HEK293 (cell line): ENCODE measurements around the gene IER2.

Experiments
- CTCF ChIA-PET: fragments of 350-600 bp; formaldehyde crosslinking; extraction: SDS; loops from one replicate; lab custom pipeline; 2021; ENCODE audit warnings: antibody characterized with exemption; lab: Yijun Ruan, JAX
- POLR2A ChIA-PET: fragments of 300-600 bp; formaldehyde crosslinking; extraction: SDS; loops from one replicate; lab custom pipeline; 2020; ENCODE audit warnings: antibody characterized with exemption, inconsistent platforms; lab: Yijun Ruan, JAX
- H3K27ac ChIP-seq: fragments of 200-500 bp; sonication (Bioruptor generic); 2 replicates; pipeline ENCODE4 v1.5.1; 2014; ENCODE audit warnings: low read depth, low read length, control low read depth, inconsistent platforms; ENCODE audit errors: extremely low read depth
- H3K36me3 ChIP-seq, 2 experiments: fragments of 200-500 bp in 1 of 2; sonication (Bioruptor generic) in 1 of 2; 1 replicate in 1 of 2; 2 replicates in 1 of 2; pipeline ENCODE4 v1.5.1; 2014 to 2017; ENCODE audit warnings: inconsistent platforms in 2 of 2, low read length in 2 of 2; ENCODE audit not compliant: control insufficient read depth in 2 of 2, insufficient read depth in 1 of 2
- H3K4me1 ChIP-seq: fragments of 200-500 bp; sonication (Bioruptor generic); 2 replicates; pipeline ENCODE4 v1.5.1; 2014; ENCODE audit warnings: mild to moderate bottlenecking, low read length, inconsistent platforms; ENCODE audit not compliant: control insufficient read depth, insufficient read depth
- H3K4me3 ChIP-seq: 2 replicates; pipeline ENCODE4 v1.5.1; 2011; ENCODE audit warnings: low read depth, mild to moderate bottlenecking, control low read depth, low read length, moderate library complexity
- H3K9me3 ChIP-seq: fragments of 200-500 bp; sonication (Bioruptor generic); 2 replicates; pipeline ENCODE4 v1.5.1; 2014; ENCODE audit warnings: low read depth, low read length, inconsistent platforms; ENCODE audit not compliant: control insufficient read depth, insufficient read depth
- BCL11A ChIP-seq: fragments of 450-650 bp; formaldehyde crosslinking; IDR thresholded peaks from 2 replicates; pipeline ENCODE4 v1.5.1; 2016; ENCODE audit warnings: low read depth, missing biosample characterization, missing genetic modification characterization
- HOXD13 ChIP-seq: sonication (generic); formaldehyde crosslinking; IDR thresholded peaks from 2 replicates; pipeline ENCODE4 v1.8.0; 2022; ENCODE audit warnings: missing genetic modification reagents, borderline replicate concordance
- MZF1 ChIP-seq: fragments of 450-650 bp; formaldehyde crosslinking; IDR thresholded peaks from 2 replicates; pipeline ENCODE4 v1.5.1; 2017; ENCODE audit warnings: missing biosample characterization, missing genetic modification characterization, borderline replicate concordance
- OVOL3 ChIP-seq: fragments of 450-650 bp; formaldehyde crosslinking; IDR thresholded peaks from 2 replicates; pipeline ENCODE4 v1.5.1; 2016; ENCODE audit warnings: missing biosample characterization, missing genetic modification characterization
- SP3 ChIP-seq: fragments of 450-650 bp; formaldehyde crosslinking; IDR thresholded peaks from 2 replicates; pipeline ENCODE4 v1.5.1; 2016; ENCODE audit warnings: missing biosample characterization, missing genetic modification characterization
- SP7 ChIP-seq: fragments of 450-650 bp; formaldehyde crosslinking; IDR thresholded peaks from 2 replicates; pipeline ENCODE4 v1.5.1; 2016; ENCODE audit warnings: missing biosample characterization, missing genetic modification characterization
- ZBTB7A ChIP-seq: fragments of 450-650 bp; formaldehyde crosslinking; IDR thresholded peaks from 2 replicates; pipeline ENCODE4 v1.5.1; 2016; ENCODE audit warnings: low read depth, missing biosample characterization, missing genetic modification characterization
- ZNF302 ChIP-seq: fragments of 450-650 bp; formaldehyde crosslinking; IDR thresholded peaks from 2 replicates; pipeline ENCODE4 v1.5.1; 2016; ENCODE audit warnings: missing biosample characterization, missing genetic modification characterization, low read depth
- ZNF426 ChIP-seq: fragments of 450-650 bp; formaldehyde crosslinking; IDR thresholded peaks from 2 replicates; pipeline ENCODE4 v1.5.1; 2017; ENCODE audit warnings: missing biosample characterization, missing genetic modification characterization, mild to moderate bottlenecking, inconsistent platforms, moderate library complexity
- ZNF548 ChIP-seq: fragments of 450-650 bp; formaldehyde crosslinking; IDR thresholded peaks from 2 replicates; pipeline ENCODE4 v1.5.1; 2016; ENCODE audit warnings: missing biosample characterization, missing genetic modification characterization
- ZNF677 ChIP-seq: fragments of 450-650 bp; IDR thresholded peaks from 2 replicates; pipeline ENCODE4 v1.5.0; 2018; ENCODE audit warnings: missing biosample characterization, mild to moderate bottlenecking, missing genetic modification characterization, moderate library complexity
- TF ChIP-seq, protein P1 (sequence below): fragments of 450-650 bp; formaldehyde crosslinking; IDR thresholded peaks from 2 replicates; pipeline ENCODE4 v1.5.1; 2016; ENCODE audit warnings: missing biosample characterization, missing genetic modification characterization
- TF ChIP-seq, protein P2 (sequence below): fragments of 450-650 bp; formaldehyde crosslinking; IDR thresholded peaks from 2 replicates; pipeline ENCODE4 v1.5.1; 2016; ENCODE audit warnings: missing biosample characterization, missing genetic modification characterization
- TF ChIP-seq, protein P3 (sequence below): fragments of 450-650 bp; formaldehyde crosslinking; IDR thresholded peaks from 2 replicates; pipeline ENCODE4 v1.5.1; 2016; ENCODE audit warnings: missing biosample characterization, missing genetic modification characterization

IER2 gene

DNA sequence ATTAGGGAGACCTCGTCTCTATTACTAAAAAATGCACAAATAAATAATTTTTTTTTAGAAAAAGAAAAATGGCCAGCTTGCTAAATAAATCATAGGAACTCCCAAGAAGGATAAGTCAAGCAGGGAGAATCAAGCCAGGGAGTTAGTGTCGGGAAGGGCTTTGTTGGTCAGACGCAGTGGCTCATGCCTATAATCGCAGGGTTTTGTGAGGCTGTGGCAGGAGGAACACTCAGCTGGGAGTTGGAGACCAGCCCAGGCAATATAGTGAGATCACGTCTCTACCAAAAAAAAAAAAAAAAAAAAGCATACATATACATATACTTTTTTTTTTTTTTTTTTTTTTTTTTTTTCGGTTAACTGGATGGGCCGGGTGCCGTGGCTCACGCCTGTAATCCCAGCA, 23.2 kb upstream of the IER2 start:
- CTCF ChIA-PET, result interaction anchor here (0.6 to 1.5 kb wide), 5 partner anchors 18 to 136 kb away, joined by 3 to 6 read pairs (median 4); no protein-coding TSS in a partner anchor
- peaks cover 4 to 37% of the 10 kb centered on the region in 2 experiments; a peak in 2 of 3 replicates for H3K36me3 ChIP-seq
- TF ChIP-seq SP7 (tag by site-specific recombination) (0 out of 2 replicates have a peak, but pooled peaks have one; percentile 16), ZNF426 (tag by site-specific recombination) (no peak)
- no peak overlapping the region for H3K4me3 ChIP-seq
- no peaks in the 10 kb centered on the region for H3K9me3 ChIP-seq
- POLR2A ChIA-PET, result interaction anchor here (0.6 kb wide), 1 partner anchor 72 kb away, joined by 5 read pairs; no protein-coding TSS in a partner anchor
- no peaks in the 10 kb centered on the region for H3K4me1 ChIP-seq
- H3K27ac ChIP-seq, result no peak overlapping the region

DNA sequence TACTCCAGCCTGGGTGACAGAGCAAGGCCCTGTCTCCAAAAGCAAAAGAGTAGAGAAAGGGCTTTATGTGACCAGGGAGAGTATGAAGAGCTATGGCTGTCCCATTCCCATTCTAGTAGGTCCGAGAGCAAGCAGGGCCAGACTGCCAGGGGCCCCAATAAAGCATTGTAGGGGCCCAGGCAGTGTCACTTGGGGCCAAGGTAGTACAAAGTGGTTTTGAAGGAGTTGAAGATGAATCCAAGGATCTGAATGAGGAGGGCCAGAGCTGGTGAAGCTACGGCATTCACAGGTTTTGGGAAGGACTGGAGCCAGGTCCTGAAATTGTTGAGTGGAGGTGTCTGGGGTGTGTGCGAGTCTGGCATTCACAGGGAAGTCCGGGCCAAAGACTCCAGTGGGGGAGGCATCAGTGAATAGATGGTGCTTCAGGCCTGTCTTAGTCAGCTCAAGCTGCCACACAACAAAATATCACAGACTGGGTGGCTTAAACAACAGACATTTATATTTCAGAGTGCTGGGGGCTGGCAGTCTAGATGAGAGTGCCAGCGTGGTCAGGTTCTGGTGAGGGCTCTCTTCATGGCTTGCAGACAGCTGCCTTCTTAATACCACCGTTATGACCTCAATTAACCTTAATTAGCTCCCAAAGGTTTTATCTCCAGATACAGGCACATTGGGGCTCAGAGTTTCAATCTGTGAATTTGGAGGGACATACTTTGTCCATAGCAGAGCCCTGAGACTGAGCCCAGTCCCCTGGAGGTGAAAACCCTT, 22.2 kb upstream of the IER2 start:
- Histone ChIP-seq H3K9me3 (no peaks in the 10 kb centered on the region), H3K27ac (no peak overlapping the region), H3K36me3 (peaks cover 4 to 37% of the 10 kb centered on the region in 2 experiments; a peak in 2 of 3 replicates), H3K4me1 (no peaks in the 10 kb centered on the region), H3K4me3 (no peak overlapping the region)
- TF ChIP-seq ZNF548 (tag by site-specific recombination), result no peak
- TF ChIP-seq, protein P1, sequence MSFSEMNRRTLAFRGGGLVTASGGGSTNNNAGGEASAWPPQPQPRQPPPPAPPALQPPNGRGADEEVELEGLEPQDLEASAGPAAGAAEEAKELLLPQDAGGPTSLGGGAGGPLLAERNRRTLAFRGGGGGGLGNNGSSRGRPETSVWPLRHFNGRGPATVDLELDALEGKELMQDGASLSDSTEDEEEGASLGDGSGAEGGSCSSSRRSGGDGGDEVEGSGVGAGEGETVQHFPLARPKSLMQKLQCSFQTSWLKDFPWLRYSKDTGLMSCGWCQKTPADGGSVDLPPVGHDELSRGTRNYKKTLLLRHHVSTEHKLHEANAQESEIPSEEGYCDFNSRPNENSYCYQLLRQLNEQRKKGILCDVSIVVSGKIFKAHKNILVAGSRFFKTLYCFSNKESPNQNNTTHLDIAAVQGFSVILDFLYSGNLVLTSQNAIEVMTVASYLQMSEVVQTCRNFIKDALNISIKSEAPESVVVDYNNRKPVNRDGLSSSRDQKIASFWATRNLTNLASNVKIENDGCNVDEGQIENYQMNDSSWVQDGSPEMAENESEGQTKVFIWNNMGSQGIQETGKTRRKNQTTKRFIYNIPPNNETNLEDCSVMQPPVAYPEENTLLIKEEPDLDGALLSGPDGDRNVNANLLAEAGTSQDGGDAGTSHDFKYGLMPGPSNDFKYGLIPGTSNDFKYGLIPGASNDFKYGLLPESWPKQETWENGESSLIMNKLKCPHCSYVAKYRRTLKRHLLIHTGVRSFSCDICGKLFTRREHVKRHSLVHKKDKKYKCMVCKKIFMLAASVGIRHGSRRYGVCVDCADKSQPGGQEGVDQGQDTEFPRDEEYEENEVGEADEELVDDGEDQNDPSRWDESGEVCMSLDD (tag by site-specific recombination), result no peak
- TF ChIP-seq HOXD13 (CRISPR knock-in tag), result no peak
- ChIA-PET CTCF (interaction anchor here (0.6 to 1.4 kb wide), 6 partner anchors 19 to 152 kb away, joined by 3 to 6 read pairs (median 4); no protein-coding TSS in a partner anchor), POLR2A (interaction anchor here (0.7 to 0.9 kb wide), 3 partner anchors 8 to 22 kb away, joined by 3 to 7 read pairs (median 3); partner anchors contain the start of genes IER2 and STX10)

DNA sequence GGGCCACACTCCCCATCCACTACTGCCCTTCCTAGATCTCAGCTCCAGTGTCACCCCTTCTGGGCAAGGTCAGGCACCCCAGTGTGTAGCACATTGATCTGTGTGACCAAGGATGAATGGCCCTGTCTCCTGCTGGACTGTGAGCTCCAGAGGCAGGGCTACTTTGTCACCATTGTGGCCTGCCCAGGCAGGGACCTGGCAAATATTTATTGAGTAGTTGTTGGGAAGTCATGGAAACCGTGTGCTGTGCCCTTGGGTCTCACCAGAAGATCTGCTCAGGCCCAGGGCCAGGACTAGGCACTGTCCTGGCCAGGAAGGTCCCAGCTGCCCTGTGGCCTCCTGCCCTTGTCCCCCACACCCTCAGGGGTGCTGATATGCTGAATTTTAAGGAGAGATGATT, 21.6 kb upstream of the IER2 start:
- Histone ChIP-seq H3K9me3 (no peaks in the 10 kb centered on the region), H3K36me3 (peaks cover 4 to 36% of the 10 kb centered on the region in 2 experiments; a peak in 2 of 3 replicates), H3K27ac (no peak overlapping the region), H3K4me1 (no peaks in the 10 kb centered on the region), H3K4me3 (no peak overlapping the region)
- CTCF ChIA-PET, result interaction anchor here (0.7 kb wide), 1 partner anchor 158 kb away, joined by 3 read pairs; no protein-coding TSS in a partner anchor
- POLR2A ChIA-PET, result interaction anchor here (0.7 to 1.0 kb wide), 4 partner anchors 9 to 24 kb away, joined by 3 to 4 read pairs (median 3); partner anchors contain the start of gene NACC1
- TF ChIP-seq SP3 (tag by site-specific recombination), result no peak
- TF ChIP-seq, protein P2, sequence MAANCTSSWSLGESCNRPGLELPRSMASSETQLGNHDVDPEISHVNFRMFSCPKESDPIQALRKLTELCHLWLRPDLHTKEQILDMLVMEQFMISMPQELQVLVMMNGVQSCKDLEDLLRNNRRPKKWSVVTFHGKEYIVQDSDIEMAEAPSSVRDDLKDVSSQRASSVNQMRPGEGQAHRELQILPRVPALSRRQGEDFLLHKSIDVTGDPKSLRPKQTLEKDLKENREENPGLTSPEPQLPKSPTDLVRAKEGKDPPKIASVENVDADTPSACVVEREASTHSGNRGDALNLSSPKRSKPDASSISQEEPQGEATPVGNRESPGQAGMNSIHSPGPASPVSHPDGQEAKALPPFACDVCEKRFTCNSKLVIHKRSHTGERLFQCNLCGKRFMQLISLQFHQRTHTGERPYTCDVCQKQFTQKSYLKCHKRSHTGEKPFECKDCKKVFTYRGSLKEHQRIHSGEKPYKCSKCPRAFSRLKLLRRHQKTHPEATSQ, result no peak
- TF ChIP-seq ZNF677, result no peak
- no peak for TF ChIP-seq MZF1 (tag by site-specific recombination)
- no peak for TF ChIP-seq ZNF302 (tag by site-specific recombination)
- TF ChIP-seq ZBTB7A, result no peak
- TF ChIP-seq BCL11A (tag by site-specific recombination), result no peak
- no peak for TF ChIP-seq OVOL3 (tag by site-specific recombination)
- TF ChIP-seq, protein P3, sequence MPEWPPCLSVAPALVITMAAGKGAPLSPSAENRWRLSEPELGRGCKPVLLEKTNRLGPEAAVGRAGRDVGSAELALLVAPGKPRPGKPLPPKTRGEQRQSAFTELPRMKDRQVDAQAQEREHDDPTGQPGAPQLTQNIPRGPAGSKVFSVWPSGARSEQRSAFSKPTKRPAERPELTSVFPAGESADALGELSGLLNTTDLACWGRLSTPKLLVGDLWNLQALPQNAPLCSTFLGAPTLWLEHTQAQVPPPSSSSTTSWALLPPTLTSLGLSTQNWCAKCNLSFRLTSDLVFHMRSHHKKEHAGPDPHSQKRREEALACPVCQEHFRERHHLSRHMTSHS (tag by site-specific recombination), result no peak
